ACHN (cell line): ENCODE data around the gene SPACA1.

Experiments
- DNase-seq: peaks from one replicate; pipeline ENCODE4 v3.0.0-alpha.2; 2015
- in situ Hi-C: cut with HindIII; loops from 2 replicates; pipeline ENCODE4 v1.10.0; 2017; ENCODE audit warnings: low sequenced_read_pairs, low pct_ligation_motif_present, low pct_unique_long_range_greater_than_20kb

The SPACA1 gene

GRCh38 chr6:88074791-88075190 lies 27.1 kb downstream of the SPACA1 start:
- in situ Hi-C loops: no loop called here
- DNase-seq: no peak

- DNase-seq: no peak
- in situ Hi-C loops: no loop called here
These were observed 29.7 kb downstream of the SPACA1 start for GRCh38 chr6:88077305-88077704.

- no peak for DNase-seq
- in situ Hi-C loops: no loop called here
These were observed 39.2 kb downstream of the SPACA1 start for GRCh38 chr6:88086792-88087191.

- DNase-seq: no peak
- in situ Hi-C loops: no loop called here
These were observed 42.1 kb downstream of the SPACA1 start for GRCh38 chr6:88089708-88090107.

- no peak for DNase-seq
- in situ Hi-C loops: no loop called here
These were observed 58.2 kb downstream of the SPACA1 start for GRCh38 chr6:88105741-88106340.

GRCh38 chr6:88107241-88107640 lies 59.6 kb downstream of the SPACA1 start:
- no peak for DNase-seq
- in situ Hi-C loops: no loop called here

GRCh38 chr6:88111991-88112390 lies 64.3 kb downstream of the SPACA1 start:
- in situ Hi-C loops: no loop called here
- no peak for DNase-seq

GRCh38 chr6:88114838-88115237 lies 67.2 kb downstream of the SPACA1 start:
- no peak for DNase-seq
- in situ Hi-C loops: no loop called here

- no peak for DNase-seq
- in situ Hi-C loops: no loop called here
These were observed 67.7 kb downstream of the SPACA1 start for GRCh38 chr6:88115307-88115706.

GRCh38 chr6:88116276-88116675 lies 68.6 kb downstream of the SPACA1 start:
- in situ Hi-C loops: no loop called here
- DNase-seq: no peak
